ENCODE measurements around the gene CYTH2.

GRCh38 chr19:48496959-48497727 lies 28.0 kb downstream of the CYTH2 start:
- TF ChIP-seq CREB5 (CRISPR knock-in tag; IDR thresholded peaks at IDR 0.05; ENCODE audit: low read depth) (no peak), ZNF70 (CRISPR knock-in tag; IDR thresholded peaks at IDR 0.05) (no peak), BACH2 (CRISPR knock-in tag; IDR thresholded peaks at IDR 0.05; ENCODE audit: borderline replicate concordance) (no peak)
